Globus pallidus (tissue), 1 donor: ENCODE data around the gene LIN52.

Experiments used
- DNase-seq: peaks from one replicate; pipeline ENCODE4 v3.0.0-alpha.2; 2015; ENCODE audit warnings: low spot score

LIN52 gene

GRCh38 chr14:74194506-74195274 lies 109.9 kb downstream of the LIN52 start:
- DNase-seq, result no peak

- no peak for DNase-seq
Observed at GRCh38 chr14:74195623-74196022, 110.9 kb downstream of the LIN52 start.

- no peak for DNase-seq
Observed at GRCh38 chr14:74198441-74199234, 113.9 kb downstream of the LIN52 start.

DNA sequence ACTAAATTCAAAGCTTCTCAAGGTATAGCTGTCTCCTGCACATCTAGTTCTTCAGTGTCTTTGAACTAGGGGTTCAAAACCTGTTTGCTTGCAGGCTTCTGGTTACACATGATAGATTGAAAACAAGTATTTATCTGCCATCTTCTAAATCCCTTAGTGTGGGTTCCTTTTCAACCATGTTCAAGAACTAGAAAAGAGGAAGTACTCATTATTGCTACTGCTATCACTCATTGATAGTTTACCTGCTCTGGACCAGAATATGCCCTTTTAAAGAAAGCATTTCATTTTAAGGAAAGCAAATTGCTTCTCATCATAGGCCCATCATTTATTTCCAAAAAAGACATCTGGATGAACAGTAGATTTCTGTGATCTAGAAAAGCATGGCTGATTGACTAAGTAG lies 117.4 kb downstream of the LIN52 start:
- no peak for DNase-seq

DNA sequence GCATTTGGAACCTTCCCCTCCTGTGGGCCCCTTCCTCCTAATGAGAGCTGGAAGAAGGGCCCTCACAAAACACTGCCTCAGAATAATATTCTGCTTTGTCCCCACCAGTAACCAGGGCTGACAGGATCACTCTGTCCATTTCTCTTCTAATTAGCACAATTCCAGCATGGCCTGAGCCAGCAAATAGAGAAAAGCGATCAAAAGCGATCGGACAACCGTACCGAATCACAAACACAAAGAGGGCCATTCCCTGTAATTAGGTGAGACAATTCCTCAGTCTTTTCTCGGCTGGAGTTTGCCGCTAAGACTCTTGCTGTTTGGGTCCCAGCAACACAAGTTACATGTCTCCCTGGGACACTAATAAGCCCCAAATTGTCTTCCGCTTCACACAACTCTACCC lies 118.9 kb downstream of the LIN52 start:
- no peak for DNase-seq

GRCh38 chr14:74204491-74204890 lies 119.7 kb downstream of the LIN52 start:
- DNase-seq, result no peak

DNA sequence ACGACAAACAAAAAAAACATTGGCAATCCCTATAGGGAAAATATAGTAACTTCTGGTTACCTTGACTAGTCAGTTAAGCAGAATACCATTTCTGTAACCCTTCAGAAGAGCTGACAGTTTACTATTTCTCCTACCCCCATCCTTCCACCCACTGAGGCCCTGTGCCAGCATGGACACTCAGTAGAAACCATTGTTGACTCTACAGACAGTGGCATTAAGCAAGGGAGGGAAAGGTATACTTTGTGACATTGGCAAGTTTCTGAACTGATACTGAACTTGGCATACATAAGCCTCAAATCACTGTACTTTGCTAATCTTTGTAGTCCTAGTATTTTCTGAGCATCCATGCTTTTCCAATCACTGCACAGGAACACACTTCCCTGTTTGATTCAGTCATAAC lies 121.1 kb downstream of the LIN52 start:
- no peak for DNase-seq

- DNase-seq, result no peak
Observed at GRCh38 chr14:74207943-74208342, 123.2 kb downstream of the LIN52 start.

DNA sequence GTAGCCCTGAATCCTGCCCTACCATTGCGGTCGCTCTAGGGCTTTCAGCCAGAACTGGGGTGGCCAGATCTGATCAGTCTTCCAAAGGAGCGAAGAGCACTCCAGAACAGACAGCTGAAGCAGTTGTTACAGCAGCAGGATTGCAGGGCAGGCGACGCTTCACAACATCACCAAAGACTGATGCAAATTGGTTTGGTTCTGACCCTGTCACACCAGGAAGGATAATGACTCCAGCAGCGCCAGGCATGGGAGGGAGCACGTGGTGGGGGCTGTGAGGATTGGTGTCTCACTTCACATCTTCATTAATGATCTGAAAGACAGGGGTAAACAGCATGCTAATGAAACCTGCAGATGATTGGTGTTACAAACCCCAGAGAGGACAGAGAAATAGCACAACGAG lies 123.9 kb downstream of the LIN52 start:
- DNase-seq, result no peak

DNA sequence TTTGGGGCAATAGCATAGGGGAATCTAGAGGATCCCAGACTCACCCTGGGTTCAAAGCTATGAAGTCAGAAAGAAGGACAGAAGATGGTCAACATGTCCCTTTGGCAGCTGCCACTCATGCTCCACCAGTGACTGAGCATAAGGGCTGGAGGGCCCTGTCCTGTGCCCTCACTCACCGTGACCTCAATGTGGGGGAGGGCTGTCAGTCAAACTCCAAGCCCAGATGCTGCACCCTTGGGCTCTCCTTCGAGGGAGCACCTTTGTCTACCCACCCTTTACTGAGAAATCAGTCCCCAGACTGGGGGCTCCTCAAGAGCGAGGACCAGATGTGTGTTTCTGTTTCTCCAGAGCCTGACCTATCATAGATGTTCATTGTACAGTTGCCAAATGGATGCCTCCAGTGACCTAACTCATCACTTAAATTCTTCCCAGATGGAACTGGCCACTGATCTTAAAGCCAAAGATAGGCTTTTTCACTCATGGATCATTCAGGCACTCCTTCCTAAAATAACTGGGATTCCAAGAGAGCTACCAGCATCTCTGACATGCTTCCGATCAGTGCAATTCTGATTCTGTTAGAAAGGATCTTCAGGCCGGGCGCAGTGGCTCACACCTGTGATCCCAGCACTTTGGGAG lies 127.3 kb downstream of the LIN52 start:
- DNase-seq, result no peak

GRCh38 chr14:74213907-74214803 lies 129.4 kb downstream of the LIN52 start:
- DNase-seq, result no peak

GRCh38 chr14:74216671-74217070 lies 131.9 kb downstream of the LIN52 start:
- DNase-seq, result no peak

DNA sequence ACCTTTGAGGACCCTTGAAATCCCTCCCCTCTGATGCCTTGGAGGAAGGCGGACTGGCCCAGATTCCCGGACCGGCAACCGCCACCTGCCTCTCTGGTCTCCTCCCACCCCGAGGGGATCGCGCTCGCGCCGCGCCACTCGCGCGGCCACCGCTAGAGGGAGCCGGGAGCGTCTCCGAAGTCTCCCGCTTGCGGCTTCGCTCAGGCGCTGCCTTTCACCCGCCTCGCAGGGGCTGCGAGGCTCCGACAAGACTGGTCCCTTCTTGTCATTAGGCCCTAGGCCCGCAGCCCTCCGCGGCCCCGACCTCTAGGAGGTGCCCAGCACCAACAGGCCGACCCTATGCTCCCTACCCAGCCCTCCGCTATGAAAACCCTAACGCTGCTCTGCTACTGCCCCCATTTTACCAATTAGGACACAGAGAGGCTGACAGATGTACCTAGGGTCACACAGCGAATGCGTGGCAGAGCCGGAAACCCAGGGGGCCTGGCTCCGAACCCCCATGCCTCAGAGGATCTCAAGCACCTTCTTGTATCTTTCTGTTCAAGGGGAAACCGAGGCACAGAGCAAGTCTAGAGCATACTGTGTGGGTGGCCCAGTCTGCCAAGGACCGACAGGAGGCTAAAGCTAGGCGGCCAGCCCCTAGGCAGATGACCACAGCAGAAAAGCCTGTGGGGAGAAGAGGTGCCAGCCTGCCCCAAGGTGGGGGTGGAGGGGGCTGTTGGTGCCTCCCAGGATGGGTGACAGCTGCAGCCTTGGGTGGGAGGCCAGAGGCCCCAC lies 133.1 kb downstream of the LIN52 start:
- peak; percentile 28 for DNase-seq

GRCh38 chr14:74218462-74218861 lies 133.7 kb downstream of the LIN52 start:
- no peak for DNase-seq

- no peak for DNase-seq
Observed at GRCh38 chr14:74219277-74220205, 134.8 kb downstream of the LIN52 start.

GRCh38 chr14:74220991-74221390 lies 136.2 kb downstream of the LIN52 start:
- DNase-seq, result no peak

- no peak for DNase-seq
Observed at GRCh38 chr14:74221741-74222140, 137.0 kb downstream of the LIN52 start.

GRCh38 chr14:74223016-74223415 lies 138.3 kb downstream of the LIN52 start:
- no peak for DNase-seq

GRCh38 chr14:74231784-74232183 lies 147.0 kb downstream of the LIN52 start:
- DNase-seq, result no peak

- DNase-seq, result no peak
Observed at GRCh38 chr14:74235017-74235416, 150.3 kb downstream of the LIN52 start.
